Activated naive CD8-positive, alpha-beta T cell (primary cell): ENCODE results near the gene SIRT7.
"Not testable (repeated sequence)": the region's sequence is repeated elsewhere in the genome, so short reads cannot be mapped to it uniquely, and the experiment has no call there.

Experiments
- H3K27ac Mint-ChIP-seq: one replicate; pipeline ENCODE4 v1.8.0; 2021; ENCODE audit warnings: mixed read lengths
- H3K27me3 Mint-ChIP-seq: one replicate; pipeline ENCODE4 v1.8.0; 2021; ENCODE audit warnings: mixed read lengths
- H3K36me3 Mint-ChIP-seq: one replicate; pipeline ENCODE4 v1.8.0; 2021; ENCODE audit warnings: mixed read lengths
- H3K4me1 Mint-ChIP-seq: one replicate; pipeline ENCODE4 v1.8.0; 2021; ENCODE audit warnings: low read depth, mixed read lengths
- H3K4me3 Mint-ChIP-seq: one replicate; pipeline ENCODE4 v1.8.0; 2021; ENCODE audit warnings: mild to moderate bottlenecking, mixed read lengths
- H3K9me3 Mint-ChIP-seq: one replicate; pipeline ENCODE4 v1.8.0; 2021; ENCODE audit warnings: low read depth, mixed read lengths

SIRT7 gene

GRCh38 chr17:81957691-81958432, 39.9 kb upstream of the SIRT7 start:
- Mint-ChIP-seq H3K9me3 (no peaks in the 10 kb centered on the region), H3K36me3 (no peaks in the 10 kb centered on the region), H3K4me1 (peaks cover 3% of the 10 kb centered on the region), H3K27ac (no peak overlapping the region), H3K27me3 (peaks cover 4% of the 10 kb centered on the region), H3K4me3 (no peak overlapping the region)

- Mint-ChIP-seq H3K9me3 (no peaks in the 10 kb centered on the region), H3K4me3 (no peak overlapping the region), H3K36me3 (no peaks in the 10 kb centered on the region), H3K27ac (no peak overlapping the region), H3K4me1 (peaks cover 4% of the 10 kb centered on the region), H3K27me3 (peaks cover 3% of the 10 kb centered on the region)
Measured at GRCh38 chr17:81956607-81957589, 38.9 kb upstream of the SIRT7 start.

- Mint-ChIP-seq H3K27me3 (peaks cover 3% of the 10 kb centered on the region), H3K9me3 (no peaks in the 10 kb centered on the region), H3K4me1 (peaks cover 7% of the 10 kb centered on the region), H3K36me3 (no peaks in the 10 kb centered on the region), H3K4me3 (no peak overlapping the region), H3K27ac (no peak overlapping the region)
Measured at GRCh38 chr17:81955756-81956544, 38.0 kb upstream of the SIRT7 start.

GRCh38 chr17:81955058-81955681, 37.2 kb upstream of the SIRT7 start:
- Mint-ChIP-seq H3K27ac (no peak overlapping the region), H3K36me3 (no peaks in the 10 kb centered on the region), H3K4me1 (peaks cover 9% of the 10 kb centered on the region), H3K9me3 (no peaks in the 10 kb centered on the region), H3K27me3 (peaks cover 3% of the 10 kb centered on the region), H3K4me3 (no peak overlapping the region)

GRCh38 chr17:81954131-81955057, 36.4 kb upstream of the SIRT7 start:
- Mint-ChIP-seq H3K36me3 (no peaks in the 10 kb centered on the region), H3K4me1 (peaks cover 9% of the 10 kb centered on the region), H3K27me3 (peaks cover 3% of the 10 kb centered on the region), H3K4me3 (no peak overlapping the region), H3K9me3 (no peaks in the 10 kb centered on the region), H3K27ac (no peak overlapping the region)

DNA sequence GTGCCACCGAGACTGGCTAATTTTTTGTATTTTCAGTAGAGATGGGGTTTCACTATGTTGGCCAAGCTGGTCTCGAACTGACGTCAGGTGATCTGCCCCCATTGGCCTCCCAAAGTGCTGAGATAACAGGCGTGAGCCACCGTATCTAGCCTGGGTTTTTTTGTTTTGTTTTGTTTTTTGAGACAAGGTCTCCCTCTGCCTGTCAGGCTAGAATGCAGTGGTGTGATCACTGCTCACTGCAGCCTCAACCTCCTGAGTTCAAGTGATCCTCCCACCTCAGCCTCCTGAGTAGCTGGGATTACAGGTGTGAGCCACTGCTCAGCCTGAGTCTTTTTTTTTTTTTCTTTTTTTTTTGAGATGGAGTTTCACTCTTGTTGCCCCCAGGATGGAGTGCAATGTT, 35.5 kb upstream of the SIRT7 start:
- H3K9me3 Mint-ChIP-seq, H3K27ac Mint-ChIP-seq, H3K4me3 Mint-ChIP-seq, H3K27me3 Mint-ChIP-seq, H3K36me3 Mint-ChIP-seq, H3K4me1 Mint-ChIP-seq: not testable (repeated sequence)

- H3K27ac Mint-ChIP-seq = no peak overlapping the region
- peaks cover 5% of the 10 kb centered on the region for H3K4me1 Mint-ChIP-seq
- no peaks in the 10 kb centered on the region for H3K27me3 Mint-ChIP-seq
- H3K4me3 Mint-ChIP-seq = no peak overlapping the region
- no peaks in the 10 kb centered on the region for H3K9me3 Mint-ChIP-seq
- H3K36me3 Mint-ChIP-seq = no peaks in the 10 kb centered on the region
Measured at GRCh38 chr17:81952792-81953228, 34.8 kb upstream of the SIRT7 start.

DNA sequence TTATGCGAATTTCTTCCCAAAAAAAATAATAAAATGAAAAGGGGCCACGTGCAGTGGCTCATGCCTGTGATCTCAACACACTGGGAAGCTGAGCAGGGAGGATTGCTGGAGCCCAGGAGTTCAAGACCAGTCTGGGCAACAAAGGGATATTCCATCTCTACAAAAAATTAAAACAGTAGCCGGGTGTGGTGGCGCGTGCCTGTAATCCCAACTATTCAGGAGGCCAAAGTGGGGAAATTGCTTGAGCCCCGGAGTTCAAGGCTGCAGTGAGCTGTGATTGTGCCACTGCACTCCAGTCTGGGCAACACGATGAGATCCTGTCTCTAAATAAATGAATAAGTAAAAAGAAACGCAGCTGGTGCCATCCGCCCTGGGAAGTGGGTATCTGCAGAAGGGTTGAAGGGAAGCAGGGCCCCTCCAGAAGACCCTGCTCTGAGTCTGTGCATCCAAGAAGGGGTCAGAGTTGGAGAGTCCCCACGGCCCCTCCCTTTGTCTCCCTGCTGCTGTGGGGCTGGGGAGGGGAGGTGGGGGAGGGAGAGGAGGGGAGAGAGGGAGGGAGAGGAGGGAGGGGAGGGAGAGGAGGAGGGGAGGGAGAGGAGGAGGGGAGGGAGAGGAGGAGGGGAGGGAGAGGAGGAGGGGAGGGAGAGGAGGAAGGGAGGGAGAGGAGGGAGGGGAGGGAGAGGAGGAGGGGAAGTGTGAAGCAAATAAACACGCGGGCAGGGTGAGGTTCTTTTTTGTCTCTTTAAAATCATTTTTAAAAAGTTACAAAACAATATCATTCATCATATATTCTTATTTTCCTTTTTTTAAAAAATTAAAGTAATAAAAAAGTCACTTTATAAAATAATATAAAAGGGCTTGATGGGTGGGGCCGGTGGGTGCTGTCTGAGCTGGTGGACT, 34.1 kb upstream of the SIRT7 start:
- H3K4me1 Mint-ChIP-seq = peaks cover 5% of the 10 kb centered on the region
- no peak overlapping the region for H3K27ac Mint-ChIP-seq
- H3K27me3 Mint-ChIP-seq = no peaks in the 10 kb centered on the region
- H3K36me3 Mint-ChIP-seq = no peaks in the 10 kb centered on the region
- H3K9me3 Mint-ChIP-seq = no peaks in the 10 kb centered on the region
- no peak overlapping the region for H3K4me3 Mint-ChIP-seq

GRCh38 chr17:81950501-81950900, 32.5 kb upstream of the SIRT7 start:
- Mint-ChIP-seq H3K36me3 (no peaks in the 10 kb centered on the region), H3K4me3 (no peak overlapping the region), H3K4me1 (peaks cover 5% of the 10 kb centered on the region), H3K27me3 (no peaks in the 10 kb centered on the region), H3K27ac (no peak overlapping the region), H3K9me3 (no peaks in the 10 kb centered on the region)

GRCh38 chr17:81948635-81949378, 30.8 kb upstream of the SIRT7 start:
- Mint-ChIP-seq H3K27ac (no peak overlapping the region), H3K9me3 (no peaks in the 10 kb centered on the region), H3K4me1 (peaks cover 5% of the 10 kb centered on the region), H3K4me3 (no peak overlapping the region), H3K27me3 (no peaks in the 10 kb centered on the region), H3K36me3 (no peaks in the 10 kb centered on the region)

DNA sequence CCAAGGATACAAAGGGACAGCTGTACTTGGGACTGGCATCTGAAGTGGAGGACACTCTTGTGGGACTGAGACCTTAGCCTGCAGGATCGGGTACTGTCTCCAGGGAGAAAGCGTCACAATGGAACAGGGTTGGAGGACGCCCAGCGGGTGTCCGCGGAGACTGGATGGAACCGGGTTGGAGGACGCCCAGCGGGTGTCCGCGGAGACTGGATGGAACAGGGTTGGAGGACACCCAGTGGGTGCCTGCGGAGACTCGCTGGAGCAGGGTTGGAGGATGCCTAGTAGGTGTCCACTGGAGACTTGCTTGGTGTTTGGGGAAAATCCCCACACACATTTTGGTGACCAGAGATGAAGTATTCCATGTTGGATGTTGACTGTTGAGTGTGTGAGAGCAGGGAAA, 29.2 kb upstream of the SIRT7 start, which contains the start of gene MYADML2:
TSS of gene MYADML2 (minus strand) at position 45 of the 400 bp plus-strand sequence. CDS start 5,492 bp downstream, outside the sequence.
- H3K9me3 Mint-ChIP-seq = no peaks in the 10 kb centered on the region
- H3K27me3 Mint-ChIP-seq = no peaks in the 10 kb centered on the region
- no peak within 1 kb of the TSS for H3K4me3 Mint-ChIP-seq
- no peaks in the 10 kb centered on the region for H3K36me3 Mint-ChIP-seq
- H3K4me1 Mint-ChIP-seq = peaks cover 5% of the 10 kb centered on the region
- no peak within 1 kb of the TSS for H3K27ac Mint-ChIP-seq

DNA sequence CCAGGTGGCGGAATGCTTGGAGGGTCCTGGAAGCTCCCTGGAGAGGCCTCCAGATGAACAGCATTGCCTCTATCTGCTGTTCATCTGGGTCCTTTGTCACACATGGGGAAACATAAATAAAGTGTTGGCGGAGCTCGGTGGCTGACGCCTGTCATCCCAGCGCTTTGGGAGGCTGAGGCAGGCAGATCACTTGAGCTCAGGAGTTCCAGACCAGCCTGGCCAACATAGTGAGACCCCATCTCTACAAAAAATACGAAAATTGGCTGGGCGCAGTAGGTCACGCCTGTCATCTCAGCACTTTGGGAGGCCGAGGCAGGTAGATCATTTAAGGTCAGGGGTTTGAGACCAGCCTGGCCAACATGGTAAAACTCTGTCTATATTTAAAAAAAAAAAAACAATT, 26.9 kb upstream of the SIRT7 start:
- Mint-ChIP-seq H3K27me3 (no peaks in the 10 kb centered on the region), H3K4me1 (no peaks in the 10 kb centered on the region), H3K36me3 (no peaks in the 10 kb centered on the region), H3K27ac (no peak overlapping the region), H3K9me3 (no peaks in the 10 kb centered on the region), H3K4me3 (no peak overlapping the region)
